LNCAP (cell line): Measurements from ENCODE around the gene PLCB2.
A peak's percentile ranks its signal among the peaks of the same experiment; 100 is the strongest.

Source experiments
- CTCF ChIP-seq: fragments of 450-650 bp; IDR thresholded peaks from 2 replicates; pipeline ENCODE4 v1.5.1; 2017; ENCODE audit warnings: mild to moderate bottlenecking

PLCB2 gene

GRCh38 chr15:40279437-40280141 is 28.1 kb downstream of the PLCB2 start:
- peak; percentile 99 for TF ChIP-seq CTCF

DNA sequence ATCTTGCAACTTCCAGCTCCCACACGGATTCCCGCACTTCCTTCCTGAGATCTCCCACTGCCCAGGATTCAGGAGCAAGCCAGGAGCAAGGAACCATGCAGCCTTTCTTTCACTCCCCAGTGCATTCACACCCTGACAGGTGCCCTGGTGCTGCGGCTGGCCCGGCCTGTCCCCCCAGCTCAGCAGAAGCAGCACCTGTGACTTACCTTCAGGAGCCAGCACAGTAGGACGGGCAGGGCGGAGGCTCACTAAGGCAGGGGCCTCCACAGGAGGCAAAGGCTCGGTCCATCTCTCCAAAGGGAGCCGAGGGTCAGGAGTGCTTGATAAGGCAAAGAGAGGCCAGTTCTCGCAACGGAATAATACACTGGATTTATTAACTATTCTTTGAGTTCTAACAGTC is 29.7 kb downstream of the PLCB2 start:
- TF ChIP-seq CTCF, result no peak

GRCh38 chr15:40277471-40277870 is 30.3 kb downstream of the PLCB2 start:
- TF ChIP-seq CTCF, result no peak

DNA sequence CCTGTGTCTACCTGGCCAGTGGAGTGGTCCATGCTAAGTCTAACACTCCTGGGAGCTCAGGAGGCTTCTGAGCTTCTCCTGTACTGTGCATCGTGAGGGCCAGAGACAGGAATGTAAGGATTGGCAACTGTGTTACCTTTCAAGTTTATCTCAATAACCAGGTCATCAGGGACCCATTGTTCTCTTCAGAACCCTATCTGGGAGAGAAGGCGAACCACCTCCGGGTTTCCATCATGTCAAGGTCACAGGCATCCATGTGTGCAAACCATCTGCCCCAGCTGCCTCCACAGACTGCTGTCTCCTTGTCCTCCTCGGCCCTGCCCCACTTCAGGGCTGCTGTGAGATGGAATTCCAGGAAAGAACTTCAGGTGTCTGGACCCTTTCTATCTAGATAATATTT is 30.8 kb downstream of the PLCB2 start:
- no peak for TF ChIP-seq CTCF

GRCh38 chr15:40275954-40276353 is 31.8 kb downstream of the PLCB2 start:
- no peak for TF ChIP-seq CTCF

- no peak for TF ChIP-seq CTCF
These were observed 32.2 kb downstream of the PLCB2 start for GRCh38 chr15:40275523-40275922.

- TF ChIP-seq CTCF, result peak; percentile 100
These were observed 33.1 kb downstream of the PLCB2 start for GRCh38 chr15:40274350-40275274.
